HG03571 (cell line): Measurements from ENCODE around the gene POLE.

ENCODE experiments used
- ATAC-seq: cut with Tn5 transposase; IDR thresholded peaks from one replicate; pipeline ENCODE4 v1.9.1; 2021; ENCODE audit not compliant: unreplicated experiment

Gene POLE

DNA sequence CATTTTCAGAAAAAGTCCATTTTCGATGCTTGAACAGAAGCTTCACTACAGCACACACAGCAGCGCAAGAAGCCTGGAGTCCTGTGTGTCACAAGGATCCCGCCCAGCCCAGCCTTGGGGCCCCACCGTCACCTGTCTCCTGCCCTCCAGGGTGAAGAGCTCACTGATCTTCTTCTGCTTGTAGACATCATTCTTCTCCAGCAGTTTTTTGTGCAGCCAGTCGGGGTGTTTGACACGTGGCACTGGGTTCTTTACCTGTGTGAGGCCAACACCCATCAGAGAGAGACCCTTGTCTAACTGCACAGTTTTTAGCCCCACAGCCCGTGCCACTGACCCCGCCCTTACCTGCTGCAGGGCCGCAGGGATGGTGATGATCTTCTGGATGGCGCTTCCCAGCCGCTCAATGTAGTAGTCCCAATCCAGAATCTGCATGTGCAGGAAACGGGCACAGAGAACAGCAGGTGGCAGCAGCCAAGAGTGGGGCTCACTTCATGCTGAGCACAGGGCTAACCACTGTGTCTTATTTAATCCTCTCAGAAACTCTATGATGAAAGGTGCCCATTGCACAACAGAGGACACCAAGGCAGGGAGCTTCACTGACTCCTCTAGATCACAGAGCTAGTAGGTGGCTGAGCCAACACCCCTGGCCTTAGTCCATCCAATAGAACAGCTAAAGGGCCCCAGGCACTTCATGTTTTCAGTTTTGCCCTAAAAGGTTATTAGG, 30.0 kb downstream of the POLE start:
- ATAC-seq: no peak

- no peak for ATAC-seq
Measured at GRCh38 chr12:132653567-132654290, 33.4 kb downstream of the POLE start.

GRCh38 chr12:132651444-132652100, 35.6 kb downstream of the POLE start:
- no peak for ATAC-seq

DNA sequence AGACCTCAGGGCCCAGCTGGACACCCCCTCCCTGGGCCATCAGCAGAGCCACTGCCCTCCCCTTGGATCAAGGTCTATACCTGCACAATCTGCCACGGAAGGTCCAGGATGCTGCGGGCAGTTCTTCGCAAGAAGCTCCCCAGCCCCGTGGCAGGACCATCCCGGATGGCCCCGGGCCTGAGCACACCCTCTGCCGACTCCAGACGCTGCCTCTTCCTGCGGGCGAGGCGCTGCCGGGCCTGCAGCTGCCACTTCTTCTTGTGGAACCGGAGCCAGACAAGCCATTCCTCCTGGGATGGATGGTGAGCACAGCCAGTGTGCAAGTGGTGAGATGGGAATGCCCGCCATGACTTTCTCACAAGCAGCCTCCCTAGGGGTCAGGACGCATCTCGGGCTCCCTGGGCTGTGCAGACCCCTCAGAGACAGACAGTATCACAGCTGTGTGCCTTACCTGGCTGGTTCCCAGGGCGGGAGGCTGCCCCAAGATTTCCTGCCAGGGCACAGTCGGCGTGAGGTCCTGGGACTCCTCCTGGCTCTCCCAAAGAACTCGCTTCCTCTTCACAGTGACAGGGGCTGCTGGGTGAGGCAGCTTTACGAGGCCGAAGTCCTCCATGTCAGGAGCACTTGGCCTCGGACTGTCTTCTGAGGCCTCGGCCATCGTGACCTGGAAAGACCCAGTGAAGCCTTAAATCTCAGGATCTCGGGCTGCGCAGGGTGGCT, 37.8 kb downstream of the POLE start:
- ATAC-seq: no peak

GRCh38 chr12:132648616-132649225, 38.4 kb downstream of the POLE start:
- ATAC-seq: no peak

DNA sequence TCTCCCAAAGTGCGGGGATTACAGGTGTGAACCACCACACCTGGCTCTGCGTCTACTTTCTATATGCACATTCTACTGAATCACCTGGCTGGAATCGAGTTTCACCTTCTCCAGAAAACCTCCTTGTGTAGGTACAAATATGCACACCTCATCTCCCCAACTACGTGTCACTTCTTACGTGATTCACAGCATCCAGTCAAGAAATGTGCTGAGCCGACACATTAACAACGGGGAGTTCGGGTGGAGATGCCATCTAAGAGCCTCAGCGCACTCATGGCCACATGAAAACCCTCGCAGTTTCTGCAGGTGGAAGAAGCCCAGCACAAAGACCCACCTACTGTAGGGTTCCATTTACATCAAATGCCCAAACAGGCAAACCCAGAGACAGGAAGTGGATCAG, 39.3 kb downstream of the POLE start:
- no peak for ATAC-seq

- ATAC-seq: no peak
Measured at GRCh38 chr12:132646850-132647249, 40.3 kb downstream of the POLE start.

- ATAC-seq: no peak
Measured at GRCh38 chr12:132642846-132643835, 44.0 kb downstream of the POLE start.

GRCh38 chr12:132641811-132642650, 45.1 kb downstream of the POLE start:
- no peak for ATAC-seq

- ATAC-seq: no peak
Measured at GRCh38 chr12:132640936-132641335, 46.2 kb downstream of the POLE start.

GRCh38 chr12:132639956-132640520, 47.1 kb downstream of the POLE start:
- ATAC-seq: no peak

DNA sequence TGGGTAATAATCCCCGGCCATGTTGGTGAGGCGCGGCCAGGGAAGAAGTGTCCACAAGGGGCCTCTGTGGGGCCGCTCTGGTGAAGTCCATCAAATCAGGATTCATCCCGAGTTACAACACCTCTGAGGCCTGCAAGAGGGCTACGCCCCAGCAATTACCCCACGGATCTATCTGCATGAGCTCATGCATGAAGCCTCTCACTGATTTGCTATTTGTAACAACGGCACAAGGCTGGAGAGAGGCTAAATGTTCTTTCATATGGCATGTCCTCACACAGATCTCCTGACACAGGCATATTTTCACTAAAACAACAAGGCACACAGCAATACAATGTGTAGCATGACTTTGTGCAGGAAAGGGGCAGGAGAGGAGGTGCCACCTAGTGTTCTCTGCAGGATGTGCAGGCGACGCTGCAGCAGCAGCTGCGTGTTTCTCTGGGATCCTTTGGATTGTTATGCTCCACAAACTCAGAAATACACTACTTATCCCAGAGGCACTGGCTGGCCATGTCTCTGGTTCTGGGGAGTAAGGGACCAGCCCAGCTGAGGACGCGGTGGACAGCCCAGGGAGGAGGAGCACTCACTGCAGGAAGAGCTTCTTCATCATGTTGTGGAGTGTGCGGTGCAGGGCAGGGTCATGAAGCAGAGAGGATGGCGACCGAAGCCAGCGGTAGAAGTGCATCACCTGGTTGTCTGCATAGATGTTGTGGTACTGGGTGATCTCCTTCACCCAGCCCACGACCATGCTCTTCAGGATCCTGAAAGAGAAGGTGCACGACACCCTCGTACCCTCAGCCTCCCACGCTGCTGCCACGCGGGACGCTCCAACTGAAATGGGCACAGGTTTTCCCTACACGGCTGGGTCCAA, 48.4 kb downstream of the POLE start:
- no peak for ATAC-seq

- no peak for ATAC-seq
Measured at GRCh38 chr12:132637811-132638210, 49.3 kb downstream of the POLE start.

DNA sequence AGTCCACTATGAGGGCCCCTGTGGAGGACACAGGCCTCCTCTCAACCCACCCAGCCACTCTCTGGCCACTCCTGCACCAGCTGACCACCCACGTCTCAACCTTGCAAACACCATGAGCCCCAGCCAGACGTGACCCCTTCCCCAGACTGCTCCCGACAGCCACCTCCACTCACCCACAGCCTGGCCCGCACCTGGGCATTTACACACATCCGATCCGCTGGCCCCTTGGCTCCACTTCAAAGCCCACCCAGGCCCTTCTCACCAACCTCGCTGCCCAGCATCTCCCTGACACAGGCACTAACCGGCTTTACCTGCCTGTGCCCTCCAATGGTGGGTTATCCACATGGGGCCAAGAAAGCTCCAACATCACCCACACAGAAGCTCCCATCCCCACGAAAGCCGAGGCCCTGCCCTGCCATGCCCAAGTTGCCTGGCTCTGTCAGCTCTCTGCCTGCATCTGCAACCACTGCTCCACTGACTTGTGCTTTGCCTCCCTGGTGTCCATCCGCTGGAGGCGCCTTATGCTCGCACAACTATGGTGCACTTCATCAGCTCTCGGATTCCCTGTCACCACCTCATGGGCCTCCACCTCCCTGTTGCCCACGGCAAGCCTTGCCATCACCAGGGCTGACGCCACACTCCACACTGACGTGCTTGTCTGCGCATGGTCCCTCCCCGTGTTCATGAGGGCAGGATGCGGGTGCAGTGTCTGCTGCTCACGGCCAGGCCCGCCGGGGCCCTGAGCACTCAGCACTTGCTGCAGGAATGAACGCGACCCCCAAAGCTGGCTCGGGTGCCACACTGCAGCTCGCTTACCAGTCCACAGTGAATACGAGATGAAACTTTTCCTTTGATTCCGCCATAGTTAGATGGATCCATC, 51.8 kb downstream of the POLE start:
- ATAC-seq: no peak

DNA sequence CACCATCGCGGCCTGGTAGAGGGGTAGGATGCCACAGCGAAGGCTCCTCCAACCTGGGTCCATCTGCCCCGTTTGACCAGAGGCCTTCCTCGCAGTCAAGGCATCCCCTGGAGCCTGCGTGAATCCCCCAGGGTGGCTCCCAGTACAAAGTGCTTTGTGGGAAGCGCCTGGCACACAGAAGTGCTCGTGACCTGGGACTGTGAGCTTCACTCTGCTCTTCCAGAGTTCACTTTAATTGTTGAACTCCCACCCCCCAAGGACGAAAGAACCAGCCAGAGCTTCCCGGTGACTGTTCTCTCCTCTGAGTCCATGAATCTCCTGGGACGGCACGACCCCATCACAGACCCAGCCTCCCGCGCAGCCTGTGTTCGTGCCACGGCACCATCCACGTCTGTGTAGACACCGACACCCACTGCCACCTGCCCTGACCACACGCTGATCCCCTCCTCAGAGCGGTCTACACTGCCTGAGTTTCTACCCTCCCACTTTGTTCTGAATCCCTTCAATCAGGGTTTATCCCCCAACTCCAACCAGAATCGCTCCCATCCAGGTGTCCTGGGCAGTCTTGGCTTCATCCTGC, 52.6 kb downstream of the POLE start:
- no peak for ATAC-seq

DNA sequence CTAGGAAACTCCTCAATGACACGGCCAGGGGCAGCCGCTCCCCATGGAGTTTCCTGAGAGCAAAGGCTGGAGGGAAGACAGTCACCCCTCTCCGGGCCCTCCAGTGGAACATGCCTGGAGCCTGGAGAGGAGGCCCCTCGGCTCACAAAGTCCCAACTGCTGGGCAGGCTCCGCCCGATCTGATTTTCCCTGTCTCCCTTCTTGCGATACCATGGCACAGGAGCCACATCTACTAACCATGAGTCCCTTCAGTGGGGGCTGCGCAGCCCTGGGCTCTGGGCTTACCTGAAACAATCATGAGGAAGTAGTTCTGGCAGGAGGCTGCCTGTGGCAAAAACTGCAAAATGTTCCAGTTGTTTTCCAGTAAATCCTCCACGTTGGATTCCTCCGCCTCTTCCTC, 53.2 kb downstream of the POLE start:
- no peak for ATAC-seq
